Erythroblast (primary cell): Measurements from ENCODE around the gene SYDE1.

Source experiments
- GATA1 ChIP-seq: IDR thresholded peaks from 2 replicates; pipeline ENCODE4 v1.6.1; 2011; ENCODE audit warnings: low read depth, mild to moderate bottlenecking, control low read depth, low read length, moderate library complexity
- POLR2A ChIP-seq: IDR thresholded peaks from 2 replicates; pipeline ENCODE4 v1.6.1; 2011; ENCODE audit warnings: mild to moderate bottlenecking, low read length

DNA sequence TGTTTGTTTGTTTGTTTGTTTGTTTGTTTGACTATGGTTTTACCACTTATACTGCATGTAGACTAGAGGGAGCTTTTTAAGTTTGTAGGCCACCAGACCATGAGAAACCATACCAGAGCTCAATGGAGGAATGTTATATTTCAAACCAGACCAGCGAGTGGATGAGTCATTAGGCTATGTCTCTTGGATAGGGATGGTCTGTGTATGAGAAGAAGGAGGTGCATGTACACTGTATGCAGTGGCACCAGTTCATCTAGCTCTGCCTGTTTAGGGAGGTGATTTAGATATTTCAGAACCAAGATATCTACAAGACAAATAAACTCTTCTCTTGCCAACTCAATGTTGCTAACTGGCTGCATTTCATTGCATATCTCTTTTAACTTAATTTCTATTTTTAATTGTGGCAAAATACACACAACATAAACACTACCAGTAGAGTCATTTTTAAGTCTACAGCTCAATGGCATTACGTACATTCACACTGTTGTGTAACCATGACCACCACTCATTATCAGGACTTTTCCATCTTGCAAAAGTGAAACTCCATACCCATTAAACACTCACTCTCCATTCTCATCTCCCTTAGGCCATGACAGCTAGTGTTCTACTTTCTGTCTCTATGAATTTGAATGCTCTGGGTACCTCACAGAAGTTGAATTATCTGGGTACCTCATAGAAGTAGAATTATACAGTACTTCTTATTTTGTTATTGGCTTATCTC is 29.2 kb downstream of the SYDE1 start:
- TF ChIP-seq POLR2A (no peak), GATA1 (no peak)
